ENCODE data around the gene CABP5.

The CABP5 gene

GRCh38 chr19:48064509-48064908 lies 20.6 kb upstream of the CABP5 start:
- 36 to 83% methylated on average over 1 to 2 of the region's 2 CpGs for WGBS, 2 experiments
- H3K27ac ChIP-seq (ENCODE audit: insufficient read depth, low read depth, low read length, poor library complexity, severe bottlenecking): no peak overlapping the region

GRCh38 chr19:48061401-48062344 lies 17.8 kb upstream of the CABP5 start:
- no peaks in the 10 kb centered on the region for H3K9me3 ChIP-seq (ENCODE audit: control insufficient read depth, low read length)
- no peaks in the 10 kb centered on the region for H3K36me3 ChIP-seq (ENCODE audit: control insufficient read depth, insufficient read depth, low read length)
- H3K27me3 ChIP-seq (ENCODE audit: control insufficient read depth, insufficient read depth, low read length, poor library complexity, severe bottlenecking): no peaks in the 10 kb centered on the region
- no peak overlapping the region for H3K4me3 ChIP-seq (ENCODE audit: insufficient read depth, low read depth, low read length)
- 83% methylated on average over 37 of the region's 37 CpGs for WGBS, 2 experiments
- H3K27ac ChIP-seq (ENCODE audit: insufficient read depth, low read depth, low read length, poor library complexity, severe bottlenecking): no peak overlapping the region
- H3K4me1 ChIP-seq (ENCODE audit: control insufficient read depth, insufficient read depth, low read length): no peaks in the 10 kb centered on the region

More at GRCh38 chr19:48064509-48064908, 20.6 kb upstream of the CABP5 start:
- Histone ChIP-seq H3K36me3 (ENCODE audit: control insufficient read depth, insufficient read depth, low read length) (no peaks in the 10 kb centered on the region), H3K4me3 (ENCODE audit: insufficient read depth, low read depth, low read length) (no peak overlapping the region), H3K27me3 (ENCODE audit: control insufficient read depth, insufficient read depth, low read length, poor library complexity, severe bottlenecking) (no peaks in the 10 kb centered on the region), H3K9me3 (ENCODE audit: control insufficient read depth, low read length) (no peaks in the 10 kb centered on the region), H3K4me1 (ENCODE audit: control insufficient read depth, insufficient read depth, low read length) (no peaks in the 10 kb centered on the region)

GRCh38 chr19:48060381-48060780 lies 16.5 kb upstream of the CABP5 start:
- H3K27ac ChIP-seq (ENCODE audit: insufficient read depth, low read depth, low read length, poor library complexity, severe bottlenecking): no peak overlapping the region
- 89 to 97% methylated on average over 5 of the region's 5 CpGs for WGBS, 2 experiments

GRCh38 chr19:48059331-48059730 lies 15.5 kb upstream of the CABP5 start:
- Histone ChIP-seq H3K27ac (ENCODE audit: insufficient read depth, low read depth, low read length, poor library complexity, severe bottlenecking) (no peak overlapping the region), H3K4me3 (ENCODE audit: insufficient read depth, low read depth, low read length) (no peak overlapping the region), H3K4me1 (ENCODE audit: control insufficient read depth, insufficient read depth, low read length) (no peaks in the 10 kb centered on the region), H3K27me3 (ENCODE audit: control insufficient read depth, insufficient read depth, low read length, poor library complexity, severe bottlenecking) (no peaks in the 10 kb centered on the region), H3K9me3 (ENCODE audit: control insufficient read depth, low read length) (no peaks in the 10 kb centered on the region), H3K36me3 (ENCODE audit: control insufficient read depth, insufficient read depth, low read length) (no peaks in the 10 kb centered on the region)
- 91 to 93% methylated on average over 6 of the region's 6 CpGs for WGBS, 2 experiments

More at GRCh38 chr19:48060381-48060780, 16.5 kb upstream of the CABP5 start:
- H3K4me3 ChIP-seq (ENCODE audit: insufficient read depth, low read depth, low read length): no peak overlapping the region
- H3K4me1 ChIP-seq (ENCODE audit: control insufficient read depth, insufficient read depth, low read length): no peaks in the 10 kb centered on the region
- no peaks in the 10 kb centered on the region for H3K27me3 ChIP-seq (ENCODE audit: control insufficient read depth, insufficient read depth, low read length, poor library complexity, severe bottlenecking)
- no peaks in the 10 kb centered on the region for H3K36me3 ChIP-seq (ENCODE audit: control insufficient read depth, insufficient read depth, low read length)
- H3K9me3 ChIP-seq (ENCODE audit: control insufficient read depth, low read length): no peaks in the 10 kb centered on the region

GRCh38 chr19:48053856-48054255 lies 10.0 kb upstream of the CABP5 start:
- Histone ChIP-seq H3K4me1 (ENCODE audit: control insufficient read depth, insufficient read depth, low read length) (no peaks in the 10 kb centered on the region), H3K9me3 (ENCODE audit: control insufficient read depth, low read length) (no peaks in the 10 kb centered on the region), H3K27me3 (ENCODE audit: control insufficient read depth, insufficient read depth, low read length, poor library complexity, severe bottlenecking) (no peaks in the 10 kb centered on the region), H3K27ac (ENCODE audit: insufficient read depth, low read depth, low read length, poor library complexity, severe bottlenecking) (no peak overlapping the region), H3K36me3 (ENCODE audit: control insufficient read depth, insufficient read depth, low read length) (no peaks in the 10 kb centered on the region), H3K4me3 (ENCODE audit: insufficient read depth, low read depth, low read length) (no peak overlapping the region)
- 74 to 78% methylated on average over 5 of the region's 5 CpGs for WGBS, 2 experiments

- H3K27ac ChIP-seq (ENCODE audit: insufficient read depth, low read depth, low read length, poor library complexity, severe bottlenecking): no peak overlapping the region
- no peaks in the 10 kb centered on the region for H3K27me3 ChIP-seq (ENCODE audit: control insufficient read depth, insufficient read depth, low read length, poor library complexity, severe bottlenecking)
- no peaks in the 10 kb centered on the region for H3K36me3 ChIP-seq (ENCODE audit: control insufficient read depth, insufficient read depth, low read length)
- no peaks in the 10 kb centered on the region for H3K9me3 ChIP-seq (ENCODE audit: control insufficient read depth, low read length)
- 86 to 92% methylated on average over 5 of the region's 5 CpGs for WGBS, 2 experiments
- no peaks in the 10 kb centered on the region for H3K4me1 ChIP-seq (ENCODE audit: control insufficient read depth, insufficient read depth, low read length)
- no peak overlapping the region for H3K4me3 ChIP-seq (ENCODE audit: insufficient read depth, low read depth, low read length)
Observed at GRCh38 chr19:48053076-48053475, 9.2 kb upstream of the CABP5 start.

- Histone ChIP-seq H3K4me1 (ENCODE audit: control insufficient read depth, insufficient read depth, low read length) (no peaks in the 10 kb centered on the region), H3K9me3 (ENCODE audit: control insufficient read depth, low read length) (no peaks in the 10 kb centered on the region), H3K4me3 (ENCODE audit: insufficient read depth, low read depth, low read length) (no peak overlapping the region), H3K27me3 (ENCODE audit: control insufficient read depth, insufficient read depth, low read length, poor library complexity, severe bottlenecking) (no peaks in the 10 kb centered on the region), H3K36me3 (ENCODE audit: control insufficient read depth, insufficient read depth, low read length) (no peaks in the 10 kb centered on the region), H3K27ac (ENCODE audit: insufficient read depth, low read depth, low read length, poor library complexity, severe bottlenecking) (no peak overlapping the region)
- WGBS, 2 experiments: 90% methylated on average over 9 to 10 of the region's 10 CpGs
Observed at GRCh38 chr19:48051335-48052033, 7.6 kb upstream of the CABP5 start.

GRCh38 chr19:48044561-48044960 lies 682 bp upstream of the CABP5 start:
- 93 to 96% methylated on average over 5 of the region's 5 CpGs for WGBS, 2 experiments
- no peaks in the 10 kb centered on the region for H3K4me1 ChIP-seq (ENCODE audit: control insufficient read depth, insufficient read depth, low read length)
- no peak overlapping the region for H3K27ac ChIP-seq (ENCODE audit: insufficient read depth, low read depth, low read length, poor library complexity, severe bottlenecking)

GRCh38 chr19:48041877-48042580 lies 1.9 kb downstream of the CABP5 start:
- no peaks in the 10 kb centered on the region for H3K9me3 ChIP-seq (ENCODE audit: control insufficient read depth, low read length)
- H3K27ac ChIP-seq (ENCODE audit: insufficient read depth, low read depth, low read length, poor library complexity, severe bottlenecking): no peak overlapping the region
- H3K36me3 ChIP-seq (ENCODE audit: control insufficient read depth, insufficient read depth, low read length): no peaks in the 10 kb centered on the region
- 70 to 77% methylated on average over 2 of the region's 2 CpGs for WGBS, 2 experiments
- no peaks in the 10 kb centered on the region for H3K27me3 ChIP-seq (ENCODE audit: control insufficient read depth, insufficient read depth, low read length, poor library complexity, severe bottlenecking)
- no peak overlapping the region for H3K4me3 ChIP-seq (ENCODE audit: insufficient read depth, low read depth, low read length)
- no peaks in the 10 kb centered on the region for H3K4me1 ChIP-seq (ENCODE audit: control insufficient read depth, insufficient read depth, low read length)

More at GRCh38 chr19:48044561-48044960, 682 bp upstream of the CABP5 start:
- H3K36me3 ChIP-seq (ENCODE audit: control insufficient read depth, insufficient read depth, low read length): no peaks in the 10 kb centered on the region
- no peaks in the 10 kb centered on the region for H3K9me3 ChIP-seq (ENCODE audit: control insufficient read depth, low read length)
- H3K27me3 ChIP-seq (ENCODE audit: control insufficient read depth, insufficient read depth, low read length, poor library complexity, severe bottlenecking): no peaks in the 10 kb centered on the region
- no peak overlapping the region for H3K4me3 ChIP-seq (ENCODE audit: insufficient read depth, low read depth, low read length)

GRCh38 chr19:48036765-48037164 lies 7.1 kb downstream of the CABP5 start:
- no peaks in the 10 kb centered on the region for H3K27me3 ChIP-seq (ENCODE audit: control insufficient read depth, insufficient read depth, low read length, poor library complexity, severe bottlenecking)
- H3K9me3 ChIP-seq (ENCODE audit: control insufficient read depth, low read length): no peaks in the 10 kb centered on the region
- H3K27ac ChIP-seq (ENCODE audit: insufficient read depth, low read depth, low read length, poor library complexity, severe bottlenecking): no peak overlapping the region
- no peaks in the 10 kb centered on the region for H3K36me3 ChIP-seq (ENCODE audit: control insufficient read depth, insufficient read depth, low read length)
- H3K4me3 ChIP-seq (ENCODE audit: insufficient read depth, low read depth, low read length): no peak overlapping the region
- WGBS, 2 experiments: 80 to 91% methylated on average over 2 of the region's 2 CpGs
- H3K4me1 ChIP-seq (ENCODE audit: control insufficient read depth, insufficient read depth, low read length): no peaks in the 10 kb centered on the region
